NCI-H446 treated with DMSO at 0.1 percent for 48 hours (cell line): Measurements from ENCODE around the gene SETBP1.
A peak's percentile ranks its signal among the peaks of the same experiment; 100 is the strongest.
"Not testable (repeated sequence)": the region's sequence is repeated elsewhere in the genome, so short reads cannot be mapped to it uniquely, and the experiment has no call there.

ENCODE experiments used
- DNase-seq: peaks from one replicate; lab custom pipeline; 2025; lab: John Stamatoyannopoulos, UW

SETBP1 gene

GRCh38 chr18:44704135-44704789 lies 23.6 kb downstream of the SETBP1 start:
- DNase-seq = no peak

- DNase-seq = no peak
These were observed 24.5 kb downstream of the SETBP1 start for GRCh38 chr18:44705075-44705675.

- no peak for DNase-seq
These were observed 27.9 kb downstream of the SETBP1 start for GRCh38 chr18:44708451-44709083.

GRCh38 chr18:44709307-44710126 lies 28.8 kb downstream of the SETBP1 start:
- DNase-seq = no peak

GRCh38 chr18:44710931-44711330 lies 30.2 kb downstream of the SETBP1 start:
- no peak for DNase-seq

- DNase-seq = no peak
These were observed 31.3 kb downstream of the SETBP1 start for GRCh38 chr18:44712025-44712424.

- no peak for DNase-seq
These were observed 32.7 kb downstream of the SETBP1 start for GRCh38 chr18:44713435-44713834.

- no peak for DNase-seq
These were observed 33.7 kb downstream of the SETBP1 start for GRCh38 chr18:44714376-44714775.

GRCh38 chr18:44715245-44715644 lies 34.6 kb downstream of the SETBP1 start:
- peak; percentile 46 for DNase-seq

GRCh38 chr18:44715842-44716241 lies 35.2 kb downstream of the SETBP1 start:
- DNase-seq = peak; percentile 81

- DNase-seq = no peak
These were observed 36.0 kb downstream of the SETBP1 start for GRCh38 chr18:44716697-44717163.

- DNase-seq = no peak
These were observed 38.9 kb downstream of the SETBP1 start for GRCh38 chr18:44719519-44720060.

GRCh38 chr18:44721748-44722147 lies 41.1 kb downstream of the SETBP1 start:
- not testable (repeated sequence) for DNase-seq

- DNase-seq = no peak
These were observed 42.7 kb downstream of the SETBP1 start for GRCh38 chr18:44723411-44723810.

- DNase-seq = no peak
These were observed 43.6 kb downstream of the SETBP1 start for GRCh38 chr18:44724105-44724778.

- DNase-seq = no peak
These were observed 44.8 kb downstream of the SETBP1 start for GRCh38 chr18:44725300-44726058.

- DNase-seq = no peak
These were observed 45.4 kb downstream of the SETBP1 start for GRCh38 chr18:44726059-44726421.

GRCh38 chr18:44727291-44727690 lies 46.6 kb downstream of the SETBP1 start:
- DNase-seq = no peak

GRCh38 chr18:44729631-44730101 lies 49.0 kb downstream of the SETBP1 start:
- no peak for DNase-seq

- no peak for DNase-seq
These were observed 50.3 kb downstream of the SETBP1 start for GRCh38 chr18:44730803-44731529.
